Measurements from ENCODE around the gene DPT.
"Not testable (repeated sequence)": the region's sequence is repeated elsewhere in the genome, so short reads cannot be mapped to it uniquely, and the experiment has no call there.

Gene DPT

GRCh38 chr1:168728473-168729404, at the start of gene DPT:
Gene DPT, minus strand, starts transcription at chr1:168729206. Its CDS starts 32 bp downstream, at chr1:168729174.
- DNase-seq (ENCODE audit: low spot score): peak; percentile 72

- no peak for DNase-seq (ENCODE audit: low spot score)
Measured at GRCh38 chr1:168775366-168775765, 46.4 kb upstream of the DPT start.

GRCh38 chr1:168774241-168774640, 45.2 kb upstream of the DPT start:
- peak; percentile 68 for DNase-seq (ENCODE audit: low spot score)

- no peak for DNase-seq (ENCODE audit: low spot score)
Measured at GRCh38 chr1:168772428-168773060, 43.5 kb upstream of the DPT start.

GRCh38 chr1:168771104-168771630, 42.2 kb upstream of the DPT start:
- DNase-seq (ENCODE audit: low spot score): no peak

- DNase-seq (ENCODE audit: low spot score): not testable (repeated sequence)
Measured at GRCh38 chr1:168769893-168770292, 40.9 kb upstream of the DPT start.

- DNase-seq (ENCODE audit: low spot score): peak; percentile 70
Measured at GRCh38 chr1:168767894-168768584, 39.0 kb upstream of the DPT start.

- DNase-seq (ENCODE audit: low spot score): no peak
Measured at GRCh38 chr1:168766568-168766967, 37.6 kb upstream of the DPT start.

- no peak for DNase-seq (ENCODE audit: low spot score)
Measured at GRCh38 chr1:168763031-168763430, 34.0 kb upstream of the DPT start.

- no peak for DNase-seq (ENCODE audit: low spot score)
Measured at GRCh38 chr1:168762473-168762872, 33.5 kb upstream of the DPT start.

- no peak for DNase-seq (ENCODE audit: low spot score)
Measured at GRCh38 chr1:168760781-168761180, 31.8 kb upstream of the DPT start.

GRCh38 chr1:168760241-168760640, 31.2 kb upstream of the DPT start:
- no peak for DNase-seq (ENCODE audit: low spot score)

- DNase-seq (ENCODE audit: low spot score): no peak
Measured at GRCh38 chr1:168759077-168759476, 30.1 kb upstream of the DPT start.

- no peak for DNase-seq (ENCODE audit: low spot score)
Measured at GRCh38 chr1:168758503-168758902, 29.5 kb upstream of the DPT start.

- no peak for DNase-seq (ENCODE audit: low spot score)
Measured at GRCh38 chr1:168755800-168756418, 26.9 kb upstream of the DPT start.

- no peak for DNase-seq (ENCODE audit: low spot score)
Measured at GRCh38 chr1:168752171-168752832, 23.3 kb upstream of the DPT start.

GRCh38 chr1:168751195-168751650, 22.2 kb upstream of the DPT start:
- no peak for DNase-seq (ENCODE audit: low spot score)

GRCh38 chr1:168742994-168743650, 14.1 kb upstream of the DPT start:
- DNase-seq (ENCODE audit: low spot score): no peak

GRCh38 chr1:168742386-168742785, 13.4 kb upstream of the DPT start:
- DNase-seq (ENCODE audit: low spot score): no peak

GRCh38 chr1:168739908-168740307, 10.9 kb upstream of the DPT start:
- DNase-seq (ENCODE audit: low spot score): no peak

GRCh38 chr1:168736520-168736919, 7.5 kb upstream of the DPT start:
- DNase-seq (ENCODE audit: low spot score): no peak
